CD8-positive, alpha-beta memory T cell (primary cell): ENCODE measurements around the gene NCOA1. TPM values are rescaled to one million over a fixed set of nuclear protein-coding genes. Genes with fewer than 3 reads are reported as not detected.
"Not testable (repeated sequence)": the region's sequence is repeated elsewhere in the genome, so short reads cannot be mapped to it uniquely, and the experiment has no call there.

Experiments
- CTCF ChIA-PET: fragments of 350-600 bp; sonication (Branson Sonifier 250); formaldehyde crosslinking; loops from one replicate; lab custom pipeline; 2021; ENCODE audit warnings: antibody characterized with exemption; lab: Charles Lee
- POLR2A ChIA-PET: fragments of 350-600 bp; sonication (Branson Sonifier 250); formaldehyde crosslinking; loops from one replicate; lab custom pipeline; 2021; ENCODE audit warnings: antibody characterized with exemption; lab: Charles Lee
- DNase-seq, 5 donors: peaks; one replicate each; pipeline versions ENCODE4 v3.0.0 to v3.0.0-alpha.2; 2020 to 2022; ENCODE audit warnings: mixed read lengths in 1 of 5
- H3K27ac ChIP-seq: one replicate; pipeline ENCODE4 v1.7.0; 2013; ENCODE audit warnings: low read depth, mild to moderate bottlenecking, low read length, moderate library complexity
- H3K27me3 ChIP-seq: 2 replicates; pipeline ENCODE4 v1.7.0; 2013; ENCODE audit warnings: low read length, mild to moderate bottlenecking; ENCODE audit not compliant: insufficient read depth, poor library complexity, severe bottlenecking
- H3K36me3 ChIP-seq: 2 replicates; pipeline ENCODE4 v1.7.0; 2013; ENCODE audit warnings: mild to moderate bottlenecking, low read length, moderate library complexity; ENCODE audit not compliant: insufficient read depth
- H3K4me1 ChIP-seq: 2 replicates; pipeline ENCODE4 v1.7.0; 2013; ENCODE audit warnings: mild to moderate bottlenecking, low read length, moderate library complexity; ENCODE audit not compliant: insufficient read depth
- H3K4me3 ChIP-seq: 2 replicates; pipeline ENCODE4 v1.7.0; 2013; ENCODE audit warnings: mild to moderate bottlenecking, low read length
- H3K9me3 ChIP-seq: 2 replicates; pipeline ENCODE4 v1.7.0; 2013; ENCODE audit warnings: mild to moderate bottlenecking, low read length
- H3K27ac Mint-ChIP-seq, 8 donors: one replicate each; pipeline ENCODE4 v1.8.0; 2020 to 2021; ENCODE audit warnings: mixed read lengths in 8 of 8, mild to moderate bottlenecking in 6 of 8, inconsistent platforms in 3 of 8, moderate library complexity in 3 of 8
- H3K27me3 Mint-ChIP-seq, 2 donors: one replicate each; pipeline ENCODE4 v1.8.0; 2020 to 2021; ENCODE audit warnings: mixed read lengths in 2 of 2, mild to moderate bottlenecking in 1 of 2, moderate library complexity in 1 of 2
- H3K36me3 Mint-ChIP-seq, 3 donors: one replicate each; pipeline ENCODE4 v1.8.0; 2020 to 2021; ENCODE audit warnings: mixed read lengths in 3 of 3, inconsistent platforms in 1 of 3, mild to moderate bottlenecking in 1 of 3
- H3K4me1 Mint-ChIP-seq, 3 donors: one replicate each; pipeline ENCODE4 v1.8.0; 2020 to 2021; ENCODE audit warnings: mixed read lengths in 3 of 3, inconsistent platforms in 1 of 3, mild to moderate bottlenecking in 1 of 3
- H3K4me3 Mint-ChIP-seq, 7 donors: one replicate each; pipeline ENCODE4 v1.8.0; 2020 to 2021; ENCODE audit warnings: mixed read lengths in 7 of 7, mild to moderate bottlenecking in 6 of 7, moderate library complexity in 4 of 7, inconsistent platforms in 2 of 7
- H3K9me3 Mint-ChIP-seq, 5 donors: one replicate each; pipeline ENCODE4 v1.8.0; 2020 to 2022; ENCODE audit warnings: mixed read lengths in 5 of 5, mild to moderate bottlenecking in 3 of 5, moderate library complexity in 2 of 5, inconsistent platforms in 1 of 5
- polyA plus RNA-seq: library from polyadenylated mRNA; unstranded; fragments of 300-500 nt; fragmentation: Illumina TruSeq; gene quantifications from one replicate; pipeline ENCODE4 v1.2.3, GENCODE V29; 2021
- total RNA-seq, 2 experiments: library from RNA; stranded (reverse); gene quantifications; one replicate each; pipeline ENCODE4 v1.2.3, GENCODE V29; 2021

The NCOA1 gene
- total and polyA plus RNA-seq, 3 experiments from 2014 or later, result 32.2 to 35.7 (median 32.7) TPM

- DNase-seq, result no peak
- H3K27me3 ChIP-seq, result no peaks in the 10 kb centered on the region
- H3K4me1 ChIP-seq, result no peaks in the 10 kb centered on the region
- no peak overlapping the region for H3K27ac ChIP-seq
- H3K9me3 ChIP-seq, result no peaks in the 10 kb centered on the region
- Mint-ChIP-seq H3K36me3 (no peaks in the 10 kb centered on the region), H3K9me3 (no peaks in the 10 kb centered on the region), H3K4me1 (peaks cover 0 to 19% (median 3%) of the 10 kb centered on the region in 3 donors), H3K27me3 (no peaks in the 10 kb centered on the region), H3K27ac (peak overlapping the region in 2 of 8 donors; percentile 9 to 17), H3K4me3 (no peak overlapping the region)
- ChIA-PET POLR2A (no interaction called here), CTCF (no interaction called here)
- no peak overlapping the region for H3K4me3 ChIP-seq
- H3K36me3 ChIP-seq, result no peaks in the 10 kb centered on the region
Observed at GRCh38 chr2:24456599-24457556, 34.2 kb upstream of the NCOA1 start.

GRCh38 chr2:24457696-24458386 is 33.2 kb upstream of the NCOA1 start:
- ChIA-PET POLR2A (no interaction called here), CTCF (no interaction called here)

GRCh38 chr2:24459224-24460161 is 31.6 kb upstream of the NCOA1 start:
- no peak for DNase-seq
- Mint-ChIP-seq H3K27me3 (peaks cover 0 to 3% of the 10 kb centered on the region in 2 donors), H3K9me3 (no peaks in the 10 kb centered on the region), H3K36me3 (no peaks in the 10 kb centered on the region), H3K4me1 (peaks cover 0 to 12% (median 3%) of the 10 kb centered on the region in 3 donors), H3K4me3 (no peak overlapping the region), H3K27ac (no peak overlapping the region)
- ChIA-PET CTCF (no interaction called here), POLR2A (no interaction called here)
- Histone ChIP-seq H3K27me3 (no peaks in the 10 kb centered on the region), H3K9me3 (no peaks in the 10 kb centered on the region), H3K4me3 (no peak overlapping the region), H3K4me1 (no peaks in the 10 kb centered on the region), H3K27ac (no peak overlapping the region), H3K36me3 (no peaks in the 10 kb centered on the region)

More at GRCh38 chr2:24457696-24458386, 33.2 kb upstream of the NCOA1 start:
- Mint-ChIP-seq H3K27me3 (peaks cover 0 to 3% of the 10 kb centered on the region in 2 donors), H3K4me1 (peaks cover 0 to 22% (median 5%) of the 10 kb centered on the region in 3 donors), H3K27ac (no peak overlapping the region), H3K36me3 (no peaks in the 10 kb centered on the region), H3K4me3 (no peak overlapping the region), H3K9me3 (no peaks in the 10 kb centered on the region)
- Histone ChIP-seq H3K27ac (no peak overlapping the region), H3K4me3 (no peak overlapping the region), H3K36me3 (no peaks in the 10 kb centered on the region), H3K9me3 (no peaks in the 10 kb centered on the region), H3K27me3 (no peaks in the 10 kb centered on the region), H3K4me1 (no peaks in the 10 kb centered on the region)
- DNase-seq, result no peak

- POLR2A ChIA-PET, result no interaction called here
- Histone ChIP-seq H3K27ac (peak overlapping the region; percentile 13), H3K9me3 (no peaks in the 10 kb centered on the region), H3K36me3 (no peaks in the 10 kb centered on the region), H3K4me3 (no peak overlapping the region), H3K4me1 (no peaks in the 10 kb centered on the region), H3K27me3 (no peaks in the 10 kb centered on the region)
- H3K36me3 Mint-ChIP-seq, result no peaks in the 10 kb centered on the region
- H3K9me3 Mint-ChIP-seq, result no peaks in the 10 kb centered on the region
- peak overlapping the region in 5 of 7 donors; percentile 3 to 49 (median 38) for H3K4me3 Mint-ChIP-seq
- peaks cover 0 to 8% (median 3%) of the 10 kb centered on the region in 3 donors for H3K4me1 Mint-ChIP-seq
- peaks cover 0 to 3% of the 10 kb centered on the region in 2 donors for H3K27me3 Mint-ChIP-seq
- H3K27ac Mint-ChIP-seq, result peak overlapping the region in 1 of 8 donors; percentile 42
- CTCF ChIA-PET, result no interaction called here
- no peak for DNase-seq
Observed at GRCh38 chr2:24461685-24462084, 29.4 kb upstream of the NCOA1 start.

GRCh38 chr2:24463271-24463670 is 27.8 kb upstream of the NCOA1 start:
- ChIA-PET CTCF (interaction anchor here (1.4 kb wide), 1 partner anchor 9 kb away, joined by 4 read pairs; no protein-coding TSS in a partner anchor), POLR2A (no interaction called here)
- Mint-ChIP-seq H3K36me3 (no peaks in the 10 kb centered on the region), H3K4me3 (no peak overlapping the region), H3K9me3 (no peaks in the 10 kb centered on the region), H3K27me3 (peaks cover 0 to 6% of the 10 kb centered on the region in 2 donors), H3K27ac (no peak overlapping the region), H3K4me1 (peaks cover 0 to 8% (median 3%) of the 10 kb centered on the region in 3 donors)
- H3K36me3 ChIP-seq, result no peaks in the 10 kb centered on the region
- DNase-seq, result no peak
- H3K27ac ChIP-seq, result no peak overlapping the region
- no peak overlapping the region for H3K4me3 ChIP-seq
- no peaks in the 10 kb centered on the region for H3K27me3 ChIP-seq
- H3K4me1 ChIP-seq, result no peaks in the 10 kb centered on the region
- H3K9me3 ChIP-seq, result no peaks in the 10 kb centered on the region

- ChIA-PET POLR2A (no interaction called here), CTCF (no interaction called here)
- H3K36me3 Mint-ChIP-seq, result peaks cover 0 to 10% (median 0%) of the 10 kb centered on the region in 3 donors
Observed at GRCh38 chr2:24466871-24467870, 23.9 kb upstream of the NCOA1 start.

GRCh38 chr2:24468453-24468852 is 22.6 kb upstream of the NCOA1 start:
- H3K27me3 ChIP-seq, CTCF ChIA-PET, H3K27ac ChIP-seq, H3K36me3 Mint-ChIP-seq, DNase-seq, H3K4me1 ChIP-seq, H3K4me3 Mint-ChIP-seq, H3K9me3 Mint-ChIP-seq, H3K36me3 ChIP-seq, H3K4me3 ChIP-seq, H3K9me3 ChIP-seq, H3K4me1 Mint-ChIP-seq, POLR2A ChIA-PET, H3K27ac Mint-ChIP-seq: not testable (repeated sequence)
- H3K27me3 Mint-ChIP-seq, result peaks cover 0 to 14% of the 10 kb centered on the region in 2 donors

More at GRCh38 chr2:24466871-24467870, 23.9 kb upstream of the NCOA1 start:
- H3K4me3 ChIP-seq, result no peak overlapping the region
- no peak overlapping the region for H3K27ac Mint-ChIP-seq
- H3K4me1 Mint-ChIP-seq, result peaks cover 0 to under 1% (median 0%) of the 10 kb centered on the region in 3 donors
- peaks cover 0 to 2% (median 0%) of the 10 kb centered on the region in 5 donors for H3K9me3 Mint-ChIP-seq
- peaks cover 0 to 17% of the 10 kb centered on the region in 2 donors for H3K27me3 Mint-ChIP-seq
- no peaks in the 10 kb centered on the region for H3K27me3 ChIP-seq
- no peak overlapping the region for H3K4me3 Mint-ChIP-seq
- no peaks in the 10 kb centered on the region for H3K36me3 ChIP-seq
- H3K4me1 ChIP-seq, result no peaks in the 10 kb centered on the region
- no peaks in the 10 kb centered on the region for H3K9me3 ChIP-seq
- H3K27ac ChIP-seq, result no peak overlapping the region
- DNase-seq, result no peak
